Measurements from ENCODE around the gene C6orf132.

DNA sequence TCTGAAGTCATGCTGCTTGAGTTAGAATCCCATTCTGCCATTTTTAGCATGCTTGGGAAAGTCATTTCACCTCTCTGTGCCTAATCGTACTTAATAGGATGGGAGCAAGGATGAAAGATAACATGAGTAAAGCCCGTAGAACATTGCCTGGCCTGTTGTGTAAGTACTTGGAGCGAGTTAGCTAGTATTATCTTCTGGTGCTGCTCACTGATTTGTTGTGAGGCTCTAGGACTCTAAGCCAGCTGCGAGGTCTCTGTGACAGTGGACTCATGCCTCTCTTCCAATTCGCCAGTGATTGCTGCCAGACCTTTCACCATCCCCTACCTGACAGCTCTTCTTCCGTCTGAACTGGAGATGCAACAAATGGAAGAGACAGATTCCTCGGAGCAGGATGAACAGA, 74.2 kb downstream of the C6orf132 start:
- TF ChIP-seq CTCF (conservative IDR thresholded peaks at IDR 0.05; ENCODE audit: low read depth, low read length) (no peak), EZH2 (IDR thresholded peaks at IDR 0.05; ENCODE audit: borderline replicate concordance, low read depth, low read length, poor library complexity, severe bottlenecking) (no peak)
